Left forelimb (tissue), 1 donor: Measurements from ENCODE around the gene SELENON.

ENCODE experiments used
- DNase-seq: peaks from one replicate; pipeline ENCODE4 v3.0.0-alpha.2; 2018; ENCODE audit warnings: low spot score

The SELENON gene

GRCh38 chr1:25863486-25864262 lies 63.7 kb downstream of the SELENON start:
- DNase-seq = no peak

GRCh38 chr1:25864434-25864833 lies 64.4 kb downstream of the SELENON start:
- DNase-seq = no peak

DNA sequence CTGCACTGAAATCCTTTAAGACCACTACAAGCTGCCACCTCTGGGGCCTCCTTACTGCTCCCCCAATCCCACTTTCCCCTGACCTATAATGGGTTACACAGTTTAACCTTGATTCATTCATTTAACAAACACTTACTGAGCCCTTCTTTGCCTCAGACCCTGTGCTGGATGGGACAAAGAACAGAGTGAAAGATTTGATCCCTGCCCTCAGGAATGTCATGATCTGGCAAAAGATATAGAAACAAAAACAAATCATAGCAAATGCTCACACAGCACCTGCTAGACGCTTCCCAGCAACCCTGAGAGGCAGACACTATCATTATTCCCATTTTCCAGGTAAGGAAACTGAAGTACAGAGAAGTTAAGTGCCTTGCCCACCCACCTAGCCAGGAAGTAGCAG lies 66.3 kb downstream of the SELENON start:
- DNase-seq = no peak

- DNase-seq = no peak
Measured at GRCh38 chr1:25867210-25867991, 67.4 kb downstream of the SELENON start.
